MM.1S (cell line): Measurements from ENCODE around the gene NTN1.

Experiments used
- CTCF ChIP-seq: fragments of 300-600 bp; sonication (generic); IDR thresholded peaks from 2 replicates; pipeline ENCODE4 v1.5.1; 2016; ENCODE audit warnings: antibody characterized with exemption, low read length, mixed read lengths
- EZH2 ChIP-seq: fragments of 300-600 bp; sonication (generic); optimal IDR thresholded peaks from 2 replicates; pipeline ENCODE3; 2017; ENCODE audit warnings: low read depth, mild to moderate bottlenecking, antibody characterized with exemption, low read length, mixed read lengths
- EZH2phosphoT487 ChIP-seq: fragments of 300-600 bp; sonication (generic); IDR thresholded peaks from 2 replicates; pipeline ENCODE4 v1.6.1; 2018; ENCODE audit warnings: antibody characterized with exemption, low read length

GRCh38 chr17:9233271-9233599, 211.9 kb downstream of the NTN1 start:
- TF ChIP-seq CTCF (no peak), EZH2 (no peak), EZH2phosphoT487 (no peak)
